Peyer's patch (tissue), 4 donors: ENCODE data around the gene GPR78.

Experiments
- POLR2A ChIP-seq, 2 donors: fragments of 450-650 bp; IDR thresholded peaks; one replicate each; pipeline ENCODE4 v1.5.1; 2017; ENCODE audit warnings: antibody characterized with exemption in 2 of 2, mild to moderate bottlenecking in 2 of 2, moderate library complexity in 2 of 2
- TF ChIP-seq, protein P1 (sequence below), 6 experiments: fragments of 450-650 bp in 4 of 6; fragments of 200-600 bp in 2 of 6; sonication (generic) in 1 of 6; IDR thresholded peaks; one replicate each; pipeline ENCODE4 v1.5.1; 2017 to 2019; ENCODE audit warnings: antibody characterized with exemption in 6 of 6, mild to moderate bottlenecking in 3 of 6, moderate library complexity in 1 of 6

- TF ChIP-seq, protein P1, sequence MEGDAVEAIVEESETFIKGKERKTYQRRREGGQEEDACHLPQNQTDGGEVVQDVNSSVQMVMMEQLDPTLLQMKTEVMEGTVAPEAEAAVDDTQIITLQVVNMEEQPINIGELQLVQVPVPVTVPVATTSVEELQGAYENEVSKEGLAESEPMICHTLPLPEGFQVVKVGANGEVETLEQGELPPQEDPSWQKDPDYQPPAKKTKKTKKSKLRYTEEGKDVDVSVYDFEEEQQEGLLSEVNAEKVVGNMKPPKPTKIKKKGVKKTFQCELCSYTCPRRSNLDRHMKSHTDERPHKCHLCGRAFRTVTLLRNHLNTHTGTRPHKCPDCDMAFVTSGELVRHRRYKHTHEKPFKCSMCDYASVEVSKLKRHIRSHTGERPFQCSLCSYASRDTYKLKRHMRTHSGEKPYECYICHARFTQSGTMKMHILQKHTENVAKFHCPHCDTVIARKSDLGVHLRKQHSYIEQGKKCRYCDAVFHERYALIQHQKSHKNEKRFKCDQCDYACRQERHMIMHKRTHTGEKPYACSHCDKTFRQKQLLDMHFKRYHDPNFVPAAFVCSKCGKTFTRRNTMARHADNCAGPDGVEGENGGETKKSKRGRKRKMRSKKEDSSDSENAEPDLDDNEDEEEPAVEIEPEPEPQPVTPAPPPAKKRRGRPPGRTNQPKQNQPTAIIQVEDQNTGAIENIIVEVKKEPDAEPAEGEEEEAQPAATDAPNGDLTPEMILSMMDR (IDR thresholded peaks at IDR 0.05): no peak
- TF ChIP-seq POLR2A (IDR thresholded peaks at IDR 0.05): no peak
These were observed 18.3 kb downstream of the GPR78 start for GRCh38 chr4:8598391-8599090.
